Endothelial cell of umbilical vein (primary cell): ENCODE results near the gene VPS35. TPM values are rescaled to one million over a fixed set of nuclear protein-coding genes. Genes with fewer than 3 reads are reported as not detected.

ENCODE experiments used
- BruUV-seq: library from RNA; stranded (reverse); fragments of 400-500 nt; replicated peaks from 2 replicates; lab custom pipeline; 2021; lab: Mats Ljungman, UMichigan
- CTCF ChIA-PET: fragments of 300-600, 350-600 bp; sonication (Branson Sonifier 250); formaldehyde crosslinking; loops from one replicate; lab custom pipeline; 2021; ENCODE audit warnings: antibody characterized with exemption, inconsistent platforms; lab: Charles Lee
- POLR2A ChIA-PET: fragments of 300-600, 350-600 bp; sonication (Branson Sonifier 250); formaldehyde crosslinking; loops from one replicate; lab custom pipeline; 2021; ENCODE audit warnings: antibody characterized with exemption, inconsistent platforms; lab: Charles Lee
- DNase-seq: peaks from one replicate; pipeline ENCODE4 v3.0.0-alpha.2; 2011; ENCODE audit warnings: low read depth, low spot score
- FAIRE-seq: peaks from 2 replicates; lab custom pipeline; 2011; peaks lifted over from hg19 to GRCh38; lab: Jason Lieb, UNC
- H2AFZ ChIP-seq: 2 replicates; pipeline ENCODE4 v1.6.0; 2012; ENCODE audit warnings: low read depth, low read length, control low read depth, inconsistent platforms
- H3K27ac ChIP-seq: 2 replicates; pipeline ENCODE4 v1.5.1; 2011; ENCODE audit warnings: low read depth, mild to moderate bottlenecking, control low read depth, low read length, moderate library complexity; ENCODE audit not compliant: insufficient read depth
- H3K27me3 ChIP-seq, 2 experiments: 2 replicates each; pipeline versions ENCODE4 v1.6.0 to v1.6.1; 2011; ENCODE audit warnings: low read length in 2 of 2, mixed read lengths in 1 of 2; ENCODE audit not compliant: control insufficient read depth in 2 of 2, insufficient read depth in 2 of 2
- H3K36me3 ChIP-seq, 2 experiments: 2 replicates in 1 of 2; 3 replicates in 1 of 2; pipeline ENCODE4 v1.5.1; 2011; ENCODE audit warnings: low read length in 2 of 2, mild to moderate bottlenecking in 1 of 2, moderate library complexity in 1 of 2; ENCODE audit not compliant: control insufficient read depth in 2 of 2, insufficient read depth in 2 of 2; ENCODE audit errors: extremely low read depth in 1 of 2
- H3K4me1 ChIP-seq: 3 replicates; pipeline ENCODE4 v1.5.1; 2011; ENCODE audit warnings: mild to moderate bottlenecking, low read length; ENCODE audit not compliant: control insufficient read depth, insufficient read depth; ENCODE audit errors: extremely low read depth
- H3K4me2 ChIP-seq: 2 replicates; pipeline ENCODE4 v1.6.1; 2011; ENCODE audit warnings: low read length, control low read depth, mixed read lengths; ENCODE audit not compliant: insufficient read depth
- H3K4me3 ChIP-seq, 3 experiments: fragments of 200-600 bp in 1 of 3; sonication (generic), shearing (Covaris generic) in 1 of 3; replicated peaks in 1 of 3; 2 replicates each; pipeline ENCODE4 v1.5.1; 2011 to 2016; ENCODE audit warnings: control low read depth in 3 of 3, low read length in 3 of 3, mild to moderate bottlenecking in 2 of 3, inconsistent platforms in 1 of 3, low read depth in 1 of 3, moderate library complexity in 1 of 3; ENCODE audit not compliant: insufficient read depth in 1 of 3
- H3K79me2 ChIP-seq: 2 replicates; pipeline ENCODE4 v1.6.0; 2012; ENCODE audit warnings: low read length, inconsistent platforms; ENCODE audit not compliant: control insufficient read depth, insufficient read depth
- H3K9ac ChIP-seq: replicated peaks from 2 replicates; pipeline ENCODE3; 2011; ENCODE audit warnings: low read length, control low read depth; ENCODE audit not compliant: insufficient read depth; ENCODE audit errors: extremely low read depth
- H3K9me1 ChIP-seq: replicated peaks from 3 replicates; pipeline ENCODE4 v1.6.0; 2011; ENCODE audit warnings: mild to moderate bottlenecking, low read length; ENCODE audit not compliant: control insufficient read depth, insufficient read depth; ENCODE audit errors: extremely low read depth
- H3K9me3 ChIP-seq: replicated peaks from 2 replicates; pipeline ENCODE4 v1.5.1; 2012; ENCODE audit warnings: low read length, inconsistent platforms; ENCODE audit not compliant: control insufficient read depth, insufficient read depth
- H4K20me1 ChIP-seq: replicated peaks from 2 replicates; pipeline ENCODE3; 2011; ENCODE audit warnings: mild to moderate bottlenecking, low read length; ENCODE audit not compliant: control insufficient read depth, insufficient read depth; ENCODE audit errors: extremely low read depth
- EZH2 ChIP-seq: IDR thresholded peaks from 2 replicates; pipeline ENCODE4 v1.6.1; 2012; ENCODE audit warnings: borderline replicate concordance, low read depth, mild to moderate bottlenecking, moderate library complexity, low read length, inconsistent platforms; ENCODE audit not compliant: severe bottlenecking
- FOS ChIP-seq: IDR thresholded peaks from 2 replicates; pipeline ENCODE4 v1.6.1; 2011; ENCODE audit warnings: mild to moderate bottlenecking, low read length, moderate library complexity, borderline replicate concordance; ENCODE audit not compliant: insufficient read depth
- GATA2 ChIP-seq: IDR thresholded peaks from 2 replicates; pipeline ENCODE4 v1.7.0; 2011; ENCODE audit warnings: low read depth, mild to moderate bottlenecking, moderate library complexity, mixed read lengths, low read length; ENCODE audit not compliant: insufficient read length, insufficient read depth
- JUN ChIP-seq: IDR thresholded peaks from 2 replicates; pipeline ENCODE4 v1.6.1; 2011; ENCODE audit warnings: borderline replicate concordance, low read depth; ENCODE audit not compliant: insufficient read length, insufficient read depth
- MYC ChIP-seq: IDR thresholded peaks from one replicate; pipeline ENCODE4 v1.6.1; 2011; ENCODE audit warnings: mild to moderate bottlenecking, low read depth, low read length
- POLR2A ChIP-seq: IDR thresholded peaks from 2 replicates; pipeline ENCODE4 v1.6.1; 2012; ENCODE audit warnings: low read depth, mild to moderate bottlenecking, control low read depth, low read length
- POLR2AphosphoS5 ChIP-seq: IDR thresholded peaks from 2 replicates; pipeline ENCODE4 v1.6.1; 2012; ENCODE audit warnings: low read depth, mild to moderate bottlenecking, control low read depth, low read length, moderate library complexity; ENCODE audit not compliant: insufficient read depth
- dilution Hi-C: fragments of 300-500 bp; cut with MboI; formaldehyde crosslinking; loops from one replicate; pipeline ENCODE4 v1.15.0; 2019; ENCODE audit warnings: low sequenced_read_pairs; ENCODE audit not compliant: extremely low pct_ligation_motif_present
- intact Hi-C: fragments of 100-400 bp; cut with micrococcal nuclease; formaldehyde crosslinking; loops from one replicate; pipeline ENCODE4 v1.10.0; 2022
- polyA plus RNA-seq, 4 experiments: library from polyadenylated mRNA; depleted of rRNA in 3 of 4; stranded (reverse) in 3 of 4; unstranded in 1 of 4; fragments of >200 nt; gene quantifications; 2 replicates each; pipeline versions ENCODE4 v1.2.1 to v1.2.3, GENCODE V29; 2011 to 2012; ENCODE audit warnings: missing spikeins in 1 of 4
- total RNA-seq: library from RNA; stranded (reverse); gene quantifications from 2 replicates; pipeline ENCODE4 v1.2.3, GENCODE V29; 2021
- TF ChIP-seq, protein P1 (sequence below), 2 donors: IDR thresholded peaks; 1 replicate in 1 of 2; 2 replicates in 1 of 2; pipeline ENCODE4 v1.5.1; 2011; ENCODE audit warnings: low read length in 2 of 2, mild to moderate bottlenecking in 2 of 2, moderate library complexity in 2 of 2, control low read depth in 1 of 2, inconsistent platforms in 1 of 2, low read depth in 1 of 2; ENCODE audit not compliant: insufficient read depth in 1 of 2; ENCODE audit errors: extremely low read depth in 1 of 2
- TF ChIP-seq, protein P2 (sequence below): IDR thresholded peaks from 2 replicates; pipeline ENCODE4 v1.6.1; 2011; ENCODE audit not compliant: insufficient read depth, insufficient read length

Gene VPS35
- total and polyA plus RNA-seq, 2 donors (not counting 3 experiments of a cell fraction or from before 2014, with no cell fraction given) = 19.7 to 102 TPM

DNA sequence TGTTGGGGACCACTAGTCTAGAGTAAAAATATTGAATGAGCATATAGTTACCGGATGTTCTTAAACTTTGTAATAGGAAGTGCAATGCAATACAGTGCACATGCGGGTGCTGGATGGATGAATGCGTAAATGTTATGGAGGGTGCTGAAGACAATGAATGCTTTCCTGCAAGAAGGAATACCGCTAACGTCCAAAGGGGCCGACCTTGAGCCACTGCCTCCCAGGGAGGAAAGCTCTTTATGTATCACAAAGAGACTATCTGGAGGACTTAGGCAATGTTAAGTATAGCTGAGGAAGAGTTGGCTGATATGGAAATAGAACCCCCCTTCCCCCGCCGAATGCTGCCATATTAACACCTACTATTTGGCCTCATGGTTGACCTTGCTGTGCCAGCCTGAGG, 40.3 kb downstream of the VPS35 start:
- BruUV-seq = no TSS peak
- DNase-seq (no peak), FAIRE-seq (no peak)
- Histone ChIP-seq H3K9me1 (no peaks in the 10 kb centered on the region), H3K27me3 (no peaks in the 10 kb centered on the region), H3K4me1 (no peaks in the 10 kb centered on the region), H2AFZ (no peak overlapping the region), H3K36me3 (no peaks in the 10 kb centered on the region), H3K9ac (no peak overlapping the region), H3K27ac (no peak overlapping the region), H3K79me2 (no peaks in the 10 kb centered on the region), H3K4me3 (no peak overlapping the region), H4K20me1 (no peaks in the 10 kb centered on the region), H3K4me2 (no peak overlapping the region), H3K9me3 (no peaks in the 10 kb centered on the region)
- ChIA-PET POLR2A (no interaction called here), CTCF (no interaction called here)
- TF ChIP-seq, protein P1, sequence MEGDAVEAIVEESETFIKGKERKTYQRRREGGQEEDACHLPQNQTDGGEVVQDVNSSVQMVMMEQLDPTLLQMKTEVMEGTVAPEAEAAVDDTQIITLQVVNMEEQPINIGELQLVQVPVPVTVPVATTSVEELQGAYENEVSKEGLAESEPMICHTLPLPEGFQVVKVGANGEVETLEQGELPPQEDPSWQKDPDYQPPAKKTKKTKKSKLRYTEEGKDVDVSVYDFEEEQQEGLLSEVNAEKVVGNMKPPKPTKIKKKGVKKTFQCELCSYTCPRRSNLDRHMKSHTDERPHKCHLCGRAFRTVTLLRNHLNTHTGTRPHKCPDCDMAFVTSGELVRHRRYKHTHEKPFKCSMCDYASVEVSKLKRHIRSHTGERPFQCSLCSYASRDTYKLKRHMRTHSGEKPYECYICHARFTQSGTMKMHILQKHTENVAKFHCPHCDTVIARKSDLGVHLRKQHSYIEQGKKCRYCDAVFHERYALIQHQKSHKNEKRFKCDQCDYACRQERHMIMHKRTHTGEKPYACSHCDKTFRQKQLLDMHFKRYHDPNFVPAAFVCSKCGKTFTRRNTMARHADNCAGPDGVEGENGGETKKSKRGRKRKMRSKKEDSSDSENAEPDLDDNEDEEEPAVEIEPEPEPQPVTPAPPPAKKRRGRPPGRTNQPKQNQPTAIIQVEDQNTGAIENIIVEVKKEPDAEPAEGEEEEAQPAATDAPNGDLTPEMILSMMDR (IDR thresholded peaks at IDR 0.05; ENCODE audit: extremely low read depth in 1 of 2, insufficient read depth in 1 of 2, low read depth in 1 of 2, low read length in 2 of 2) = no peak
- TF ChIP-seq POLR2AphosphoS5 = no peak
- TF ChIP-seq, protein P2, sequence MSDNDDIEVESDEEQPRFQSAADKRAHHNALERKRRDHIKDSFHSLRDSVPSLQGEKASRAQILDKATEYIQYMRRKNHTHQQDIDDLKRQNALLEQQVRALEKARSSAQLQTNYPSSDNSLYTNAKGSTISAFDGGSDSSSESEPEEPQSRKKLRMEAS = no peak
- TF ChIP-seq EZH2 = no peak
- TF ChIP-seq MYC = no peak
- no peak for TF ChIP-seq POLR2A
- no peak for TF ChIP-seq JUN
- no peak for TF ChIP-seq GATA2
- no peak for TF ChIP-seq FOS
- dilution Hi-C loops = no loop called here
- intact Hi-C loops = no loop called here
